ENCODE measurements around the gene RALGPS1.
A peak's percentile ranks its signal among the peaks of the same experiment; 100 is the strongest.

Gene RALGPS1

GRCh38 chr9:127244609-127245601, 330.3 kb downstream of the RALGPS1 start:
- DNase-seq, result peak; percentile 96

- no peak for DNase-seq
Measured at GRCh38 chr9:127245637-127246164, 331.1 kb downstream of the RALGPS1 start.

DNA sequence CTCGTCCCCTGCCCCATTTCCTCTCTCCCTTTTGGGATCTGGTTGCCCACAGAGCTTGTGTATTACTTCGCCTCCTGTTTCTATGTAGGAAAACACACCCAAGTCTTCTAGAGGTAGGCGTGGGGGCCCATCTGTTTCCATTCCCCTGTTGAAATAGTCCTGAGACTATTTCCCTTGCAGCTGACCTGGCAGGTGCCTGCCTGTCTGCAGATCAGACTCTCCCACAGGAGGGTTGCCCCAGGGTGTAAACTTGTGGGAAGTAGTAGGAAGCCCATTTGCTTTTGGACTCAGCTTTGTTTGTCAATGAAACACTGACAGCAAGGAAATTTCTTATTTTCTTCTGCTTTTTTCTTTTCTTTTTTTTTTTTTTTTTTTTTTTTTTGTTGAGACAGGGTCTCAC, 333.7 kb downstream of the RALGPS1 start:
- DNase-seq, result no peak

- DNase-seq, result no peak
Measured at GRCh38 chr9:127249877-127250276, 335.3 kb downstream of the RALGPS1 start.

GRCh38 chr9:127250896-127251391, 336.4 kb downstream of the RALGPS1 start:
- no peak for DNase-seq

DNA sequence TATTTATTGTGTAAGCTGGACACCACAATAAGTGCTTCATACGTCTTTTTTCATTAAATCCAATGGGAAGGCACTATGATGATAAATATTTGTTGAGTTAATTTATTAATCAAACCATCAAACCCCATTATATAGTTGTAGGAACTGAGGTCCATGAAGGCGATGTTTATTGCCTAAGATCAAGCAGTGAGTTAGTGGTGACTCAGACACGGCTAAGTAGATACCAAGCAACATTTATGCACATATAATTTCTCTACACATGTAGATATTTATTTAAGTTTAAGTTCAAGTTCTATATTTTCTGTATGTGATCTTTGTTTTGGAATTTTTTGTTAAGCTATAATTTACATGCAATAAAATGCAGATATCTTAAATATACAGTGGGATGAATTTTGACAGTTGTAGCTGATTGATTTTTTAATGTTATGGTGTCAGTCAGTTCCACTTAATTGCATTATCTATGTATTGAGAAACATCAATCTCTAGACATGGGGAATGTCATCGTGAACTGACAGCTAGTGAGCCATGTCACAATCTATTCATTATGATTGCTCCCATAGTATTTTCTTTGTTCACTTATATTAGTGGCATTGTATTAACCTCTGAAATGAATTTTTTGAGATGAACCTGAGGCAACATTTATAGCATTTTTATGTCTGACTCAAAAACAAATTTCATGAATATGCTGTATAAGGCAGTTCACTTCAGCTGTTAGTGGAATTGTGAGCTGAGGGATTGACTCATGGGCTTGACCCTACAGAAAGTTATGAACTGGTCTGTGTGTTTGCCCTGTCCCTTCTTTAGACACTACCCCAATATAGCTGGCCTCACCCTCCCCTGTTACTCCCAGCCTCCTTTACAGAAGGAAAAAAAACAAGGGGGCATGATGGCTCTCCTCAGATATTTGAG, 338.1 kb downstream of the RALGPS1 start:
- no peak for DNase-seq

GRCh38 chr9:127253446-127253845, 338.9 kb downstream of the RALGPS1 start:
- DNase-seq, result no peak

GRCh38 chr9:127255692-127256091, 341.1 kb downstream of the RALGPS1 start:
- no peak for DNase-seq

DNA sequence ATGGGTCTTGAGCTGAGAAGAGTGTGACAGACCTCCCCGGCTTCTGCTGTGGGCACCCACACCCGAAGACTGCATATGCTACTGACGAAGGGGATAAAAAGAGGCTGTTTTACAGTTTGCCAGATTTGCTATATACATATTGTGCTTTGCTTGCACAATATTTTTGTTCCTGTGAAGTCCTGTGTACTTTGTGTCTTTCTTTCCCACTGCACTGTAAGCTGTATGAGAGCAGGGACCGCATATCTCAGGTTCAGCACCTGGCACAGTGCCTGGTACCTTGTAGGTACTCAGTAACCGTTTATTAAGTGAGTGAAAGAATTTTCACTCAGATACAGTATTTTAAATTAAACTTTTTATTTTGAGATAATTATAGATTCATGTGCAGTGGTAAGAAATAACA, 341.7 kb downstream of the RALGPS1 start:
- DNase-seq, result no peak

DNA sequence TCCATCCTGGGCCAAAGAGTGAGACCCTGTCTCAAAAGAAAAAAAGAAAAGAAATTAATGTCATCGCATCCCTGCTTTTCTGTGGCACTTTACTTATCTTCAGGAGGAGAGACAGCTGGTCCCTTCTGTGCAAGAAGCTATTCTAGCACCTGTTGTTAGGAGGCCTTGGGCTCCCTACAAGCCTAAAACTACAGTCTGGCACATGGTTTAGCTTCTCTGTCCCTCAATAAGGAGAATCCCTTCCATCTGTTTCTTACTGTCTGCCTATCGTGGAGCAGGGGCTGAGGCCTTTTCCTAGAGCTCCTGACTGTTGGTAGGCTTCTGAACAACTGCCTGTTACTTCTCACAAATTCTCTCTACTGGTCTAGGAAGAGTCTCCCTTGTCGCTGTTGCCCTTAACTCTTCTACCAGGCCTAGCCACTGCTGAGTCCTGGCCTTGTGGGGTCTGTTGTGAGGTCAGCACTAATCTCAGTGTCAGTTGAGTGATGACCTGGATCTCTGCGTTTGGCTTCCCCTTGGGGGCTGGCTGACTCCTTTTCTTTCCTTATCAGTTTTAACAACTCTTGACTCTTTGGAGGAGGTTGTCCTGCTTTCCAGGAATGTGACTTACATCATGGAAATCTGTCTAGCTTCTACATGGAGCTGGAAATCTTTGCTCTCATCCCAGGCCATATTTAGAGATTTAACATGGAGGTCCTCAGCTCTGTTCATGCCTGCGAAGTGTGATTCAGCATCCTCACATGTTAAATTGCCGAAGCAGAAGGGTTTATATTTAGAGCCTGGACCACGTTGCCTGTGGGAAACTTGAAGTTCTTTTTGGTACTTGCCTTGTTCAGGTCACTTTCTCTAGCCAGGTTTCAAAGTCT, 344.3 kb downstream of the RALGPS1 start:
- no peak for DNase-seq

GRCh38 chr9:127262602-127263001, 348.0 kb downstream of the RALGPS1 start:
- DNase-seq, result no peak

GRCh38 chr9:127263237-127263636, 348.7 kb downstream of the RALGPS1 start:
- no peak for DNase-seq

DNA sequence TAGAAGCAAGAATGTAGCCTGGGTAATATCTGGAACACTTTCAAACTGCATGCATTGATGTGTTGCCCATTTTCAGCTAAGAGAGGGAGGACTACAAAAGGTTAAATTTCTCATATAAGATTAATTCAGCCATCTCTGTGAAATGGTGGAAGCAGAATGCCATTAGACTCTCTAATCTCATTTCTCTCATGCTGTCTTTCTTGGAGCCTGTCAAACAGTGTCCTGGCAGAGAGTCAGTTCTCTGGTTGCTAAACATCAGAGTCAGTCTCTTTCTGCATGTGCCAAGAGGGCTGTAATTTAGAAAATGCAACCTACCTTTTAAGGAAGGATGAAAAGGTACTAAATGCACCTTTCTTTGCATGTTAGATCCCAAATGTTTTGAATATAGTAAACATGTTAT, 349.1 kb downstream of the RALGPS1 start:
- DNase-seq, result no peak

DNA sequence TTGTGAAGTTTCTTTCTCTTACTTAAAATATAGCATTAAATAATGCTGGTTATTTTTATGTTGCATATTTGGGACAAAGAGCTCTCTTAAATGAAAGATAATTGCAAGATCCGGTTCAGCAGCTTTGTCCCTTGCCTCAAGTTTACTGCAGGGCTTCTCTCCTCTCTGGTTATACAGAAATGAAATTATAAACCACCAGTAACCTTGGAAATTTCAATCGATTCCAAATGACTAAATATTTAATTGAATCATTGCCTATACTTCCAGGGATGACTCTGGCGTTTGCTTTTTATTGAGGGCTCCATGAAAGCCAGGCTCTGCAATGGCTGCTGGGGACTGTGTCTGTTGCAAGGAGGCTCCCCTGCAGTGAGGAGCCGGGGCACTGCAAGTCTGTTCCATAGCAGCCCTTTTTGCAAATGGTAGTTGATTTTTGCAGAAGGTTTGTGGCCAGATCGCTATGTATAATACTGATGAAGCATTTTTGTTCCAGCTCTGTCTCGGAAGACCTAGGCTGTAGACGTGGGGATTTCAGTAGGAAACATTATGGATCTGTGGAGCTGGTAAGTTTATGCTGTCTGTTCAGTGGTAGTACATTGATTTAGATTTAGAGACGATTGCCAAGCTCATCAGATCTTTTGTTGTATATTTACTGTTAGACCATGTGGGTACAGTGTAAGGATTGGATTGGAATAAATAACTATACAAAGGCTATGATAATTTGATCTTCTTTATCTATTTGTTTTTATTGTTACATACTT, 350.1 kb downstream of the RALGPS1 start, which contains the start of gene GARNL3:
TSS of gene GARNL3 (plus strand) at position 313 of the 758 bp plus-strand sequence. CDS start at position 417, 104 bp downstream.
- DNase-seq, result no peak

DNA sequence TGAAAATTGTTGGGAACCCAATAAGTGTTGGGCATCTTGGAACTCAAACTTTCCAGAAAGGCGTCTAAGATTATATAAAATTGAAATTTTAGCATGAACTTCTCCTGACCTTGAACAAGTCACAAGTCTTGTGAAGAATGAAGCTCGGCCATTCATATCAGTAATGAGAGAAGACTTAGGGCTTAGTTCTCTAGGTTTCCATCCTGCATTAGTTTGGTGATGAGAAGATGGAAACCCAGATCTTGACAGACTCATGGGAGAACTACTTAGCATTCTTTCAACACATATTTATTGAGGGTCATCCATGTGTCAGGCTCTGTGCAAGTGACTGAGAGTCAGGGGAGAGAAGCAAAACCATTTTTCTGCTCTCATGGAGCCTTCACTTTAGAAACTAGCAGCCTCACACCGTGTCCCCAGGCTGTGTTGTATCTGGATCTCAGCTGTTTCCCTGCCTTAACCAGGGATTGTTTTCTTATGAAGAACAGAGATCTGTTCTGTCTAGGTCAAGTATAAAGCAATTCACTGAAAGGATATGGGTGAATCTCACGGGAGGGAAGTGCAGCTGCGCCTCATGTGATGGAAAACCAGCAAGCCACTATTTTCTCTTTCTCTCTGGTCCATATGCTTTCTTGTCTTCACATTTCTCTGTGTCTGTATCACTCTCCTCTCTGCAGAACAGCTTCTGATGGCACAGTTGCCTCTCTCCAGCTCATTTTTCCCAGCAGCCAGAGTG, 353.4 kb downstream of the RALGPS1 start:
- no peak for DNase-seq

DNA sequence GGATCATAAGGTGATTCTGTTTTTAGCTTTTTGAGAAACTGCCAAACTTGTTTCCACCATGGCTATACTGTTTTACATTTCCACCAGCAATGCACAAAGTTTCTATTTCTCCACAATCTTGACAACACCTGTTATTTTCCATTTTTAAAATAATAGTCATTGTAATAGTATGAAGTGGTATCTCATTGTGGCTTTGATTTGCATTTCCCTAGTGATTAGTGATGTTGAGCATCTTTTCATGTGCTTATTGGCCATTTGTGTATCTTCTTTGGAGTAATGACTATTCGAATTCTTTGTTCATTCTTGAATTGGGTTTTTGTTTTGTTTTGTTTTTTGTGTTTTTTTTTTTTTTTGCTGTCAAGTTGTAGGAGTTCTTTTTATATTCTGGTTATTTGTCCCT, 354.9 kb downstream of the RALGPS1 start:
- DNase-seq, result no peak
